Thyroid gland (tissue), 4 donors: ENCODE measurements around the gene TFPI2. TPM values are rescaled to one million over a fixed set of nuclear protein-coding genes. Genes with fewer than 3 reads are reported as not detected.

Experiments used
- DNase-seq, 2 donors: peaks; one replicate each; pipeline ENCODE4 v3.0.0-alpha.2; 2019
- H3K27ac ChIP-seq, 3 donors: fragments of 200-600 bp; sonication (generic); 1 replicate in 2 of 3; 2 replicates in 1 of 3; pipeline ENCODE4 v1.5.1; 2016 to 2019; ENCODE audit warnings: mild to moderate bottlenecking in 1 of 3, moderate library complexity in 1 of 3
- H3K27me3 ChIP-seq: fragments of 200-600 bp; sonication (generic); one replicate; pipeline ENCODE4 v1.5.1; 2019
- H3K36me3 ChIP-seq, 2 donors: fragments of 200-600 bp; sonication (generic); one replicate each; pipeline ENCODE4 v1.5.1; 2016 to 2019
- H3K4me1 ChIP-seq, 2 donors: fragments of 200-600 bp; sonication (generic); one replicate each; pipeline ENCODE4 v1.5.1; 2017 to 2019
- H3K4me3 ChIP-seq, 3 donors: fragments of 200-600 bp; sonication (generic); replicated peaks in 1 of 3; 1 replicate in 2 of 3; 2 replicates in 1 of 3; pipeline ENCODE4 v1.5.1; 2016; ENCODE audit warnings: mild to moderate bottlenecking in 1 of 3
- H3K9me3 ChIP-seq: fragments of 200-600 bp; sonication (generic); one replicate; pipeline ENCODE4 v1.5.1; 2017
- CTCF ChIP-seq, 6 experiments: fragments of 200-600 bp in 3 of 6; fragments of 450-650 bp in 3 of 6; sonication (generic) in 3 of 6; IDR thresholded peaks; one replicate each; pipeline ENCODE4 v1.5.1; 2016 to 2019; ENCODE audit warnings: antibody characterized with exemption in 6 of 6, mild to moderate bottlenecking in 2 of 6, inconsistent platforms in 1 of 6, moderate library complexity in 1 of 6
- POLR2A ChIP-seq, 2 donors: fragments of 450-650 bp; IDR thresholded peaks; one replicate each; pipeline ENCODE4 v1.6.1; 2017; ENCODE audit warnings: antibody characterized with exemption in 2 of 2, mild to moderate bottlenecking in 2 of 2, moderate library complexity in 1 of 2
- WGBS, 2 donors: methylation state at CpG; one replicate each; pipeline ENCODE4 v1.1.5; 2017; 5-methylcytosine and 5-hydroxymethylcytosine counted together
- intact Hi-C: fragments of 100-400 bp; cut with DNase I; formaldehyde crosslinking; loops from one replicate; pipeline ENCODE4 v1.15.1; 2023
- total RNA-seq, 4 donors: library from RNA; depleted of rRNA; stranded (reverse); fragments of >200 nt; gene quantifications; one replicate each; pipeline ENCODE4 v1.2.3, GENCODE V29; 2016

Gene TFPI2
- total RNA-seq, 4 donors from 2014 or later = 0.56 to 3.2 TPM; not detected in 2

DNA sequence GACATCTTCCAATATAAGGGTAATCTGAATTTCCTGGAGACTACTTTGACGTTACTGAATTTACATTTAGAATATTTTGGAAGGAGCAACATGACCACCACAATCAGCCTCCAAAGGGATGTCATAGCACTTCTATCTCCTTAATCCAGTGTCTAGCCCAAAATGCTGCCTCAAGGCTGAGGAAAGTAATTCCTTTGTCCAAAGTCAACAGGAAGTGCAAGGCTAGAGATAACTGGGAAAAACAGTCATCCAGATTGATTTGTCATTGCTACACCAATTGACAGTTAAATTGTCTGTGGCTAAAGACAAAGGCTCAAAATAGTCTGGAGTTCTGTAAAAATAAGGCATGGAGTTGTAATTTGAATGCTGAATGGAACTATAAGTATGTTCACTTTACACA is 3.9 kb upstream of the TFPI2 start:
- WGBS, 2 donors = 73 to 81% methylated on average over 1 of the region's 1 CpG
- no peak overlapping the region for H3K4me3 ChIP-seq
- H3K36me3 ChIP-seq = no peaks in the 10 kb centered on the region
- no peaks in the 10 kb centered on the region for H3K27me3 ChIP-seq
- no peak for TF ChIP-seq CTCF (IDR thresholded peaks at IDR 0.05)
- no peak for TF ChIP-seq POLR2A (IDR thresholded peaks at IDR 0.05)
- H3K9me3 ChIP-seq = no peaks in the 10 kb centered on the region
- H3K4me1 ChIP-seq = peaks cover 0 to 8% of the 10 kb centered on the region in 2 donors
- intact Hi-C loops = loop anchor here (10.0 kb wide), 1 partner anchor 190 kb away; no protein-coding TSS in a partner anchor
- DNase-seq = no peak
- H3K27ac ChIP-seq = no peak overlapping the region

DNA sequence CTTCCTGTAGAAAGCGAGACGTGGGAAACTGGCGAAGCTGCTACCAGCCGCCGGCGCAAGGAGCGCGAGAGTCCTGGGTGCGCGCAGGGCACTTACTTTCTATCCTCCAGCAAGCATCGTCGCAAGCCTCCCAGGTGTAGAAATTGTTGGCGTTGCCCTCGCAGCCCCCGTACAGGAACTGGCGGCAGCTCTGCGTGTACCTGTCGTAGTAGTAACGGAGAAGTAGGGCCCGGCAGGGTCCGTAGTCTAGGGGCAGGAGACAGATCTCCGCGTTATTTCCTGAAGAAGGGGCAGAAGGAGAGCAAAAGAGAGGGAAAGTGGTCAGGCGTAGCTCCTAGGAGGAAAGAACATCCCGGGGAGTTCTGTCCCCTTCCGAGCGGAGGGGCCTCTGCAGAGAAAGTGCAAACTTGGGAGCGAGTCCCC is 501 bp downstream of the TFPI2 start:
- Histone ChIP-seq H3K9me3 (no peaks in the 10 kb centered on the region), H3K4me1 (peaks cover 0 to 8% of the 10 kb centered on the region in 2 donors), H3K4me3 (peak overlapping the region in 2 of 3 donors; percentile 16 to 31), H3K36me3 (no peaks in the 10 kb centered on the region), H3K27ac (no peak overlapping the region), H3K27me3 (no peaks in the 10 kb centered on the region)
- intact Hi-C loops = loop anchor here (10.0 kb wide), 1 partner anchor 195 kb away; no protein-coding TSS in a partner anchor
- peak in 1 of 2 donors; percentile 2 for DNase-seq
- no peak for TF ChIP-seq CTCF (IDR thresholded peaks at IDR 0.05)
- no peak for TF ChIP-seq POLR2A (IDR thresholded peaks at IDR 0.05)
- 1 to 3% methylated on average over 28 of the region's 28 CpGs for WGBS, 2 donors

DNA sequence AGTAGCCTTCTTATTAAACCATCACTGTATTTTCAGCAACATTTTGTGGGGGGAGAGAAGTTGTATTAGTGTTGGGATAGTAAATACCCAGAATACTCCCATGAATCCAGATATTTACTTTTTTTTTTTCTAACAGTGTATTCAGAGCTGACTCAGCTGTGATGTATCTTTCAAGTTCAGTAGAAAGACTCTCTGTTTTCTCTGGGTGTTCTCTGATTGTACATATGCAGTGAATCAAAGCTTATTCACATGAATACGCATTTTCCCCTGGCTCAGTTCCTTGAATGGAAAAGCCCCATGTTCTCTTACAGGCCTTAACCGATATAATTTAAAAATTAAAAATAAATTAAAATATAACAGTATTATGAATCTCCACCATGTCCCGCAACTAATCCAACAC is 1.3 kb downstream of the TFPI2 start:
- TF ChIP-seq CTCF (IDR thresholded peaks at IDR 0.05) (no peak), POLR2A (IDR thresholded peaks at IDR 0.05) (no peak)
- no peaks in the 10 kb centered on the region for H3K36me3 ChIP-seq
- no peak overlapping the region for H3K4me3 ChIP-seq
- H3K27me3 ChIP-seq = no peaks in the 10 kb centered on the region
- DNase-seq = no peak
- H3K9me3 ChIP-seq = no peaks in the 10 kb centered on the region
- intact Hi-C loops = no loop called here
- 88 to 96% methylated on average over 3 of the region's 3 CpGs for WGBS, 2 donors
- H3K27ac ChIP-seq = no peak overlapping the region
- H3K4me1 ChIP-seq = peaks cover 0 to 8% of the 10 kb centered on the region in 2 donors

- 78 to 88% methylated on average over 1 of the region's 1 CpG for WGBS, 2 donors
- intact Hi-C loops = no loop called here
These were observed 6.0 kb downstream of the TFPI2 start for GRCh38 chr7:93884541-93884940.

DNA sequence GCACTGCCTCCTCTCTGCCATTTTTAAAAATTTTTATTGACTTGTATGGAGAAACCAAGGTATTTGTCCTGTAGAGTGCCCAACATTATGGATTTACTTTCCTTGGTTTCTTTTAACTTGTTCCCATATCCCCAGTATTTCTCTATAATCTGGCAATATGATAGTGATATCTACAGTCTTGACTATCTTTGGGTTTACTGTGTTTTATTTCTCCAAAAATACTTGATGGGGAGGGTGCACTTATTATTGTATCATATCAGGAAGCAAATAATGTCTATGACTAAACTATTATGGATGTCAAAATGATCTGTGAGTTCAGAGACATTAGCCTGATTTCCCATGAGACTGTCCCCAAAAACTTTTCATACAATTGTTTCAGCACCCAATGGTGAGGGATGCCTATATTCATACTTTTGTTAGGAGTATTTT is 6.6 kb downstream of the TFPI2 start:
- no peaks in the 10 kb centered on the region for H3K27me3 ChIP-seq
- no peak overlapping the region for H3K4me3 ChIP-seq
- H3K27ac ChIP-seq = no peak overlapping the region
- no peaks in the 10 kb centered on the region for H3K4me1 ChIP-seq
- intact Hi-C loops = no loop called here
- no peak for DNase-seq
- H3K36me3 ChIP-seq = no peaks in the 10 kb centered on the region
- TF ChIP-seq CTCF (IDR thresholded peaks at IDR 0.05) (no peak), POLR2A (IDR thresholded peaks at IDR 0.05) (no peak)
- no peaks in the 10 kb centered on the region for H3K9me3 ChIP-seq

More at GRCh38 chr7:93884541-93884940, 6.0 kb downstream of the TFPI2 start:
- DNase-seq = no peak
- Histone ChIP-seq H3K4me1 (no peaks in the 10 kb centered on the region), H3K27me3 (no peaks in the 10 kb centered on the region), H3K4me3 (no peak overlapping the region), H3K9me3 (no peaks in the 10 kb centered on the region), H3K27ac (no peak overlapping the region), H3K36me3 (no peaks in the 10 kb centered on the region)
- TF ChIP-seq CTCF (IDR thresholded peaks at IDR 0.05) = no peak
